ENCODE measurements around the gene TINAG.

Gene TINAG

GRCh38 chr6:54308289-54308985 is at the start of gene TINAG:
TSS of gene TINAG (plus strand) at chr6:54308441. CDS start at chr6:54308551, 110 bp downstream.
- DNase-seq = no peak

GRCh38 chr6:54260025-54260424 is 48.2 kb upstream of the TINAG start:
- no peak for DNase-seq

- no peak for DNase-seq
Observed at GRCh38 chr6:54262499-54262898, 45.7 kb upstream of the TINAG start.

- no peak for DNase-seq
Observed at GRCh38 chr6:54262971-54263370, 45.3 kb upstream of the TINAG start.

GRCh38 chr6:54264581-54265272 is 43.5 kb upstream of the TINAG start:
- no peak for DNase-seq

- no peak for DNase-seq
Observed at GRCh38 chr6:54266400-54266923, 41.8 kb upstream of the TINAG start.

GRCh38 chr6:54267798-54268197 is 40.4 kb upstream of the TINAG start:
- DNase-seq = peak; percentile 42

GRCh38 chr6:54273214-54273820 is 34.9 kb upstream of the TINAG start:
- no peak for DNase-seq

GRCh38 chr6:54274383-54274782 is 33.9 kb upstream of the TINAG start:
- no peak for DNase-seq

- no peak for DNase-seq
Observed at GRCh38 chr6:54282186-54282585, 26.1 kb upstream of the TINAG start.

- DNase-seq = no peak
Observed at GRCh38 chr6:54284161-54284860, 23.9 kb upstream of the TINAG start.

- DNase-seq = no peak
Observed at GRCh38 chr6:54285595-54285994, 22.6 kb upstream of the TINAG start.

- DNase-seq = no peak
Observed at GRCh38 chr6:54286141-54286540, 22.1 kb upstream of the TINAG start.

- no peak for DNase-seq
Observed at GRCh38 chr6:54288474-54288873, 19.8 kb upstream of the TINAG start.

- no peak for DNase-seq
Observed at GRCh38 chr6:54289426-54289825, 18.8 kb upstream of the TINAG start.

- no peak for DNase-seq
Observed at GRCh38 chr6:54291146-54291545, 17.1 kb upstream of the TINAG start.

GRCh38 chr6:54291738-54292137 is 16.5 kb upstream of the TINAG start:
- no peak for DNase-seq

- DNase-seq = no peak
Observed at GRCh38 chr6:54294965-54295532, 13.2 kb upstream of the TINAG start.

- no peak for DNase-seq
Observed at GRCh38 chr6:54299542-54300269, 8.5 kb upstream of the TINAG start.

- DNase-seq = no peak
Observed at GRCh38 chr6:54301770-54302169, 6.5 kb upstream of the TINAG start.

GRCh38 chr6:54307439-54307910 is 766 bp upstream of the TINAG start:
- no peak for DNase-seq

GRCh38 chr6:54308986-54309315 is 710 bp downstream of the TINAG start:
- DNase-seq = no peak

Measured in NCI-H2171 (cell line).